T-helper 1 cell treated with Interleukin-12 subunit alpha and Interleukin-12 subunit beta and Interleukin-4 antibody, amounts not matched to agents 30 μg/mL and 1 μg/mL, for 36 hours (primary cell): ENCODE measurements around the gene SLC9A7.
A peak's percentile ranks its signal among the peaks of the same experiment; 100 is the strongest.
"Not testable (repeated sequence)": the region's sequence is repeated elsewhere in the genome, so short reads cannot be mapped to it uniquely, and the experiment has no call there.

Experiments
- H3K27ac Mint-ChIP-seq: one replicate; pipeline ENCODE4 v1.8.0; 2021; ENCODE audit warnings: mild to moderate bottlenecking, mixed read lengths
- H3K27me3 Mint-ChIP-seq: one replicate; pipeline ENCODE4 v1.8.0; 2021; ENCODE audit warnings: low read depth, mixed read lengths
- H3K36me3 Mint-ChIP-seq: one replicate; pipeline ENCODE4 v1.8.0; 2021; ENCODE audit warnings: low read depth, mixed read lengths
- H3K4me1 Mint-ChIP-seq: one replicate; pipeline ENCODE4 v1.8.0; 2021; ENCODE audit warnings: low read depth, mixed read lengths
- H3K4me3 Mint-ChIP-seq: one replicate; pipeline ENCODE4 v1.8.0; 2021; ENCODE audit warnings: mild to moderate bottlenecking, moderate library complexity, mixed read lengths
- H3K9me3 Mint-ChIP-seq: one replicate; pipeline ENCODE4 v1.8.0; 2021; ENCODE audit warnings: mixed read lengths

Gene SLC9A7

DNA sequence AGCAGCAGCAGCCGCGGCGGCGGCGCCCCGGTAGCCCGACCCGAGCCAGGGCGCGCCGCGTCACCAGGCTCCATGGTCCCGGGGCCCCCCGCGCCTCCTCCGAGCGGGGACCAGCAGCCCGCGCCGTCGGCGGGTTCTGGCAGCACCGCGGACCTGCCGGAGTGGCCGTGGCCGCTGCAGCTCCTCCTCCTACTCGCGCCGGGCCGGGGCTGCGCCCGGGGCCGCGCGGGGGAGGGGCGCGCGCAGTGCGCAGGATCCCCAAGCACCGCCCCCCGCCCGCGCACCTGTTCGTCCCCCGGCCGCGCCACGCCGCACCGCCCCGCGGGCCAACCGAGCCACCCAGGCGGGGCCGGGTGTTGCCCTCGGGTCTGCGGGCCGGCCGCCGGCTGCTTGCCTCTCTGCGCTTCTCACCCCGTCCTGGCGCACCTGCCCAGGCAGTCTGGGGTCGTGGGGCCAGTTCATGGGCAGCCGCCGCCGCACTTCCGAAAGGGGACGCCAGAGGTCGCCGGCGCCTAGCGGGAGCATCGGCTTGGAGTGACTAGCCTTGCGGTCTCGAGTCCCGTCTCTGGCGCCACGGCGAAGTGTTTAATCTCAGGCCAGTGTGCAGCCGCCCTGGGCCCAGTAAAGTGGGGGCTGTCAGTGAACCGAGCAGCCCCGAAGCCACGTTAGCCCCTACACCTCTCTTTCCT, at the start of gene SLC9A7:
TSS of gene SLC9A7 (minus strand) at position 163 of the 689 bp plus-strand sequence. CDS start at position 74, 89 bp downstream.
- Mint-ChIP-seq H3K27me3 (peaks cover 5% of the 10 kb centered on the region), H3K27ac (peak within 1 kb of the TSS; percentile 85), H3K9me3 (peaks cover 3% of the 10 kb centered on the region), H3K36me3 (no peaks in the 10 kb centered on the region), H3K4me1 (peaks cover 11% of the 10 kb centered on the region), H3K4me3 (peak within 1 kb of the TSS; percentile 93)

DNA sequence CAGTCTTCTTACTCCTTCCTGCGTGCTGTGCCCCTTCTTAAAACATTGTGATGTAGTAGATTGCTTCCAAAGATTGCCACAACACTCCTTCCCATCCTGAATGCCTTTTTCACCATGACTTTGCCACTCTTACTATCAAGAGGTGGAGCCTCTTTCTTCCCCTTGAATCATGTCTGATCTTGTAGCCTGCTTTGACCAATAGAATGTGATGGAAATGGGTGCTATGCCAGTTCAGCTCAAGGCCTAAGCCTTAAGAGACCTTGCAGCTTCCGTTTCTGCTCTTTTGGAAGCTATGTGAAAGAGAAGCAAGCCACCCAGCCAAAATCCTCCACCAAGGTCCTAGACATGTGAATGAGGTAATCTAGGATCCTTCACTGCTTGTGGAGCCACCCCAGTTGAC, 46.4 kb upstream of the SLC9A7 start:
- Mint-ChIP-seq H3K9me3 (no peaks in the 10 kb centered on the region), H3K36me3 (no peaks in the 10 kb centered on the region)

DNA sequence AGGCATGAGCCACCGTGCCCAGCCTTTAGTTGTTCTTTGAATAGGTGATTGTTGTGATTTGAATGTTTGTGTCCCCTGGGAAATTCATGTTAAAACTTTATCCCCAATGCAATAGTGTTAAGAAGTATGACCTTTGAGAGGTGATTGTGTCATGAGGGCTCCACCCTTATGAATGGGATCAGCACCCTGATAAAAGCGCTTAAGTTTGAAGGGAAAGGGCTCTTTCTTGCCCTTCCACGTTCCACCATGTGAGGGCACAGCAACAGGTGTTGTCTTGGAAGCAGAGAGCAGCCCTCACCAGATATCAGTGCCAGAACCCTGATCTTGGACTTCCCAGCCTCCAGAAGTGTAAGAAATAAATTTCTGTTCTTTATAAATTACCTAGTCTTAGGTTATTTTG, 44.2 kb upstream of the SLC9A7 start:
- H3K27me3 Mint-ChIP-seq, result peaks cover 12% of the 10 kb centered on the region
- no peaks in the 10 kb centered on the region for H3K4me1 Mint-ChIP-seq
- H3K9me3 Mint-ChIP-seq, result no peaks in the 10 kb centered on the region
- no peak overlapping the region for H3K27ac Mint-ChIP-seq
- H3K36me3 Mint-ChIP-seq, result no peaks in the 10 kb centered on the region
- H3K4me3 Mint-ChIP-seq, result no peak overlapping the region

More for the DNA sequence above, 46.4 kb upstream of the SLC9A7 start:
- no peak overlapping the region for H3K27ac Mint-ChIP-seq
- no peak overlapping the region for H3K4me3 Mint-ChIP-seq
- H3K27me3 Mint-ChIP-seq, result peaks cover 20% of the 10 kb centered on the region
- no peaks in the 10 kb centered on the region for H3K4me1 Mint-ChIP-seq

DNA sequence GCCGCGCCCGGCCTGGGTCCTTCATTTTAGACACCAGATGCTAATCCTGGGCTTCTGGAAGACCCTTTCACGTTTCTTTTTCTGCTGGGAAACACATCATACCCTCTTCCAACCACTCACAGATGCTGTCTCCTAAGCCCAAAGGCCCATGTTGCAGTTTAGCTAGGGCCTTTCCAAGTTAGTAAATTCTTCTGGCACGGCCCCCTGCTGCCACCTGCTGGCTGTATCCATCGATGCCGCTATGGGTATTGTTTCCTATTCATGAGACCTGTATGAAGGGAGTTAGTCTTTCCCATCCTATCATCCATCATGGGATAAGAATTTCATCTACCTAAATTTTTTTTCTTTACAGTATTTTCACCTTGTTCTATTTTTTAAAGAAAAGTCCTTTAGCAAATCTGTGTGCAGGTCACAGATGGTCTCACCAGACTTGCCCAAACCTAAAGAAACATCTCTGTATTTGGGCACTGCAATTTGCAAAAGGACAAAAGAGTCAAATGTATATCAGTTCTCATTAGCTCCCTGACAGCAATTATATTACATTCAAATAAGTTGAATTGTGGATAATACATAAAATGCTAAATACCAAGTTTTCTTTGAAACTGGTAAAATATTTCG, 37.8 kb upstream of the SLC9A7 start:
- Mint-ChIP-seq H3K27me3 (peaks cover 6% of the 10 kb centered on the region), H3K27ac (no peak overlapping the region)

DNA sequence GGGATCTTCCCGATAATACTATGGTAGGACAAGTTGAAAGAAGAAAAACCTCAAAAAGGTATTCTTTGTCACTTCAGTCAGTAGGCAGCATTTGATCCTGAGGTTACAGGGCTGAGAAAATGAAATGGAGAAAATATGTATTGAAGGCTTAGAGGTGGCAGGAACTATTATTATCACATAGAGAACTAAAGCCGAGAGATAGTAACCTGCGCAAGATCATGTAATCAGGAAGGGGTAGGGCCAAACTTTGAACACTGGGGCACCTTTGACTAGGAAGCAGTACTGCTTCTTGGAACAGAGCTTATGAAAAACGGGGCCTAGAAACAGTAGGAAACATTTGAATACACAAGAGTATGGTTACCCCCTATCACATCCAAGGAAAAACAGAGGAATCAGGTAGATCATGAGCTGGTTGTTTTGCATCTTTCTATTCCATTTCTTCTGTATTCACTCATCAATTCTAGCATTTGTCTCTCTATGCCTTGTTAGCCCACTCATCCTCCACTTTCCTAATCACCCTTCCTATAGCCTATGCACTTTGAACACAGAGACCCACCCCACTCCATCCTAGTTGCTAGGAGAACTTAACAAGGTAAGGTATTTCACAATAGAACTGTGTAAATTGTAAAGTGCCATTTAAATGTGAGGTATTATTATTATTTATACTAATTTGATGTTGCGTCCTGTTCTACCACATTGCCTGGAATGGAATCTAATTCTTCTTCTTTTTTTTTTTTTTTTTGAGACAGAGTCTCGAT, 34.6 kb upstream of the SLC9A7 start:
- Mint-ChIP-seq H3K4me1 (peaks cover 11% of the 10 kb centered on the region), H3K9me3 (no peaks in the 10 kb centered on the region), H3K4me3 (no peak overlapping the region), H3K27me3 (no peaks in the 10 kb centered on the region), H3K36me3 (no peaks in the 10 kb centered on the region), H3K27ac (peak overlapping the region; percentile 15)

More for the DNA sequence above, 37.8 kb upstream of the SLC9A7 start:
- Mint-ChIP-seq H3K36me3 (no peaks in the 10 kb centered on the region), H3K9me3 (no peaks in the 10 kb centered on the region), H3K4me1 (peaks cover 11% of the 10 kb centered on the region), H3K4me3 (no peak overlapping the region)

DNA sequence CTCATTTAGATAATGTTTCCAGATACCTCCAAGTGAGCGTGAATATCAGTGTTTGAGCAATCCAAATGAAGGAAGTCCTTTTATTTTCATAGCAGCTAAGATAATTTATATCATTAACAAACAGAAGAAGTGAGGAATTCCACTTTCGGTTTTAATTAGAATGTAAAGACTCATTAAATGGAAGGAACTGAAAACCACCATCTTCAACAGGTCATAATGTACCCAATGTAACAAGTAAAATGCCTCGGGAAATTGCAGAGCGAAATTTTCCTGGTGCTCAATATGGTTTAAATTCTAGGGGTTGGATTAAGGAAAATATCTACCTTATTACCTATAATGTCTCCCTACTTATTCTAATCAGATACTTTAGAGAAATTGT, 33.9 kb upstream of the SLC9A7 start:
- Mint-ChIP-seq H3K9me3 (no peaks in the 10 kb centered on the region), H3K36me3 (no peaks in the 10 kb centered on the region), H3K27ac (peak overlapping the region; percentile 15), H3K4me3 (no peak overlapping the region), H3K27me3 (no peaks in the 10 kb centered on the region), H3K4me1 (peaks cover 11% of the 10 kb centered on the region)

DNA sequence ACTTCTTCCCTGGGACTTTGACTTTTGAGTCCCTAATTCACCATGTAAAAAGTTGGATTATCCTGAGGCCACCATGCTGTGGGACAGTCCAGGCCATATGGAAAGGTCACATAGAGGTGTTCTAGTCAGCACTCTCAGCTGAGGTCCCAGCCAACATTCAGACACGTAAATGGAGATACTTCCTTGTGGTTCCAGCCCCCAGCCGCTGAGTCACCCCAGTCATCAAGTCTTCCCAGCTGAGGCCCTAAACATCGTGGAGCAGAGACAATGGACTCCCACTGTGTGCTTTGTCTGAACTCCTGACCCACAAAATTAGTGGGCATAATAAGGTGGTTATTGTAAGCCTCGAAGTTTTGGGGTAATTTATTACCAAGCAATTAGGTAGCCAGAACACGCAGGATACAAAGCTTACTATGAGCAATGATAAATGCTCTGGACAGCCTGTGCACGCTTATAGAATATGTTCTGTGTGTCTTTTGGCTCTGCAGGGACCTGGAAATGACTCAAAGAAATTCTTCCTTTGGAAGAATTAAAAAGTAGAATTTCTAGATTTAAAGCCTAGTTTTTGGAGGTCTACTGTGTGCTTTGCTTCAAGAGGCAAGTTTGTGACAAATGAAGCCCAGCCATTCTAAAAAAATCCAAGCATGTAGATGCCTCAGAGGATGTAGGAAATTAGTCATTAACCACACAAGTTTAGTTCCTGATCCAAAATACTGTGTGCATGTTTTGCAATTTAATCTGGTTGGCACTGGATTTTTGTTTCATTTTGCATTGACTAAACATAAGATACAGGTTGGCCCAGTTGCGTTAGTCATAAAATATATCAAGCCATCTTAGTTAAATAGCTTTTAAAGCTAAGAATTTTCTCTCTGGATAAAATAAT, 33.2 kb upstream of the SLC9A7 start:
- Mint-ChIP-seq H3K36me3 (no peaks in the 10 kb centered on the region), H3K4me3 (no peak overlapping the region), H3K27ac (peak overlapping the region; percentile 15), H3K27me3 (no peaks in the 10 kb centered on the region), H3K9me3 (no peaks in the 10 kb centered on the region), H3K4me1 (peaks cover 11% of the 10 kb centered on the region)

DNA sequence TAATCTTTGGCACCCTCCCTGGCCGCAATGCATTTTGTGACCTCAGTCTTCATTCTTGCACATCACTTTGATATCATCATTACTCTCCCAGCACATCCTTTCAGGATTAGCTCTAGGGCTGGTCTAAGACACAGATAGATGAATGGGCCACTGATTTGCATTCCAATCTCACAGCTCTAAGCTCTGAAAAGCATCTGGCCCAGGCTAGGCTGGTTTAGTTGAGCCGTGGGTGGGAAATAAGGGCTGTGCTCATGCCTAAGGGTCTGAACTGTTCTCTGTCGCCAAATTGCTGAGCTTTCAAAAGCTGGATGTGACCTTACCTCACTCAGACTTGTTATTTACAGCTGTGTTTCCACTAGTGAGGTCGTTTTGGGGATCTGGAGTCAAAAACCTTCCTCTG, 30.0 kb upstream of the SLC9A7 start:
- Mint-ChIP-seq H3K9me3 (no peaks in the 10 kb centered on the region), H3K4me3 (no peak overlapping the region), H3K36me3 (no peaks in the 10 kb centered on the region), H3K4me1 (peaks cover 11% of the 10 kb centered on the region), H3K27me3 (no peaks in the 10 kb centered on the region), H3K27ac (no peak overlapping the region)

DNA sequence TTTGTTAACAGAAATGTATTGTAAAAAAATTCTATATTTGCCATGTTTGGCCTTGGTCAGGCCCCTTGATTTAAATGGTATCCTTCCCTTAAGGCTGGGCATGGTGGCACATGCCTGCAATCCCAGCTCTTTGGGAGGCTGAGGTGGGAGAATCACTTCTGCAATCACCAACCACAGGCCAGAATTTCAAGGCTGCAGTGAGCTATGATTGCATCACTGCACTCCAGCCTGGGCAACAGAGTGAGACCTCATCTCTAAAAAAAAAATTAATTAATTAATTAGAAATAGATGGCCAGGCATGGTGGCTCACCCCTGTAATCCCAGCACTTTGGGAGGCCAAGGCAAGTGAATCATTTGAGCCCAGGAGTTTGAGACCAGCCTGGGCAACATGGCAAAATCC, 25.5 kb upstream of the SLC9A7 start:
- not testable (repeated sequence) for H3K4me1 Mint-ChIP-seq, H3K4me3 Mint-ChIP-seq, H3K36me3 Mint-ChIP-seq, H3K27me3 Mint-ChIP-seq, H3K9me3 Mint-ChIP-seq, H3K27ac Mint-ChIP-seq

DNA sequence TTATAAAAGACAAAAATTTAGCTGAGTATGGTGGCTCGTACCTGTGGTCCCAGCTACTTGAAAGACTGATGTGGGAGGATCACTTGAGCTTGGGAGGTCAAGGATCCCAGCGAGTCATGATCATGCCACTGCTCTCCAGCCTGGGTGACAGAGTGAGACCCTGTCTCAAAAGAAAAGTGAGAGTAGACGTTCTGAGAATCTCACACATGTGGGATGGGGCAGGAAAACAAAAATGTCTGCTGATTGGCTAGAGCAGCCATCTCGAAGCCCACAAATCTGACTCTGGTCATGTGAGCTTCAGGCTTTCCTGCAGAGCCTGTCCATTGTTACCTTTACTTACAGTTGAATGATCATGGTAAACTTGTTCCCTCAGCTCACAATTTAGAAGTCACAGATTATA, 23.1 kb upstream of the SLC9A7 start:
- Mint-ChIP-seq H3K27me3 (no peaks in the 10 kb centered on the region), H3K27ac (peak overlapping the region; percentile 16)

DNA sequence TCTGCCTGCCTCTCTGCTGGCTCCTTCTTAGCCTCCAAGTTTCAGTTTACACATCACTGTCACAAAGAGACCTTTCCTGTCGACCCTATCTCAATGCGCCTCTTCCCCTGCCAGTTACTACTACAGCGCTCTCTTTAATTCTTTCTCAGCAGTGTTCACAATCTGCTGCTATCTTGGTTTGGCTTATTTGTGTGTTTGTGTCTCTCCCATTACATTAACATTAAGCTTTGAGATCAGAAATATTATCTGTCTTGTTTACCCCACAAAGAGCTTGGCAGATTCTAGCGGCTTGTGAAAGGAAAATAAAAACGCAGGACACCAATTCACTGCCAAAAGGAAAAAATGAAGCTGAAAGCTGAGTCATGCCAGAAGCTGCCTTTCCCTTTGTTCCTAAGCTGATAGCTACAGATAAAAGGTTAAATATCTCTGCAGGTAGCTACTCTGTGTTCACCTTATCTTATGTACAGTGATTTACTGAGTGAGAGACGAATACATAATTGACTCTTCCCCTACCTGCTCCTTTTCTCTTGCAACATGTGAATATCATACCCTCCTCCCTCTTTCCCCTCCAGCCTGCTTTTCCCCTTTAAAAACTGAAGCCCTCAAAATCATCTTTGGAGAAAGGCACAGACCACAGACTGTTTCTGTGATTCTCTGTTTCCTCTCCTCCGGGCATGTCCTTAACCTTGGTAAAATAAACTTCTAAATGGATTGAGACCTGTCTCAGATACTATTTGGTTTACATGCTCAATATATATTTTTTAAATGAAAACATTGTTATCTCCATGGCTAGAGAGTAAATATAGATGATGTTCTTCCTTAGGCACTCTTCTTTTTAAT, 19.3 kb upstream of the SLC9A7 start:
- peaks cover 5% of the 10 kb centered on the region for H3K4me1 Mint-ChIP-seq
- H3K27me3 Mint-ChIP-seq, result no peaks in the 10 kb centered on the region
- H3K27ac Mint-ChIP-seq, result no peak overlapping the region
- H3K36me3 Mint-ChIP-seq, result no peaks in the 10 kb centered on the region
- peaks cover 3% of the 10 kb centered on the region for H3K9me3 Mint-ChIP-seq
- no peak overlapping the region for H3K4me3 Mint-ChIP-seq

More for the DNA sequence above, 23.1 kb upstream of the SLC9A7 start:
- H3K4me3 Mint-ChIP-seq, result no peak overlapping the region
- no peaks in the 10 kb centered on the region for H3K9me3 Mint-ChIP-seq
- H3K4me1 Mint-ChIP-seq, result peaks cover 3% of the 10 kb centered on the region
- no peaks in the 10 kb centered on the region for H3K36me3 Mint-ChIP-seq

DNA sequence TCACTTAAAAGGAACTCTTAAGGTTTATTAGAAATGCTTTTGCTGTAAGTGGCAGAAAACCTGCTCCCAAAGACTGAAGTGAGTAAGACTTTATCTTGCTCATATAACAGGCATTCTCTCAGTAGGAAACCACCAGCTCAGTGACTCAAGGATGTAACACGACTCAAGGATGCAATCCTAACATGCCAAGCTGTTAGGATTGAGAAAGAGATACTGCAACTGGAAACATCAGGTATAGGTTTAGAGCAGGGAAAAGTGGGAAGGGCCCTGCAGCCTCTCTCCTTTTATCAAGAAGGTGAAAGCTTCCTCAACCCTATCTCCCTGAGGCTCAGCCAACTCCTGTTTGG, 11.9 kb upstream of the SLC9A7 start:
- H3K27ac Mint-ChIP-seq, result no peak overlapping the region
- H3K4me3 Mint-ChIP-seq, result no peak overlapping the region

DNA sequence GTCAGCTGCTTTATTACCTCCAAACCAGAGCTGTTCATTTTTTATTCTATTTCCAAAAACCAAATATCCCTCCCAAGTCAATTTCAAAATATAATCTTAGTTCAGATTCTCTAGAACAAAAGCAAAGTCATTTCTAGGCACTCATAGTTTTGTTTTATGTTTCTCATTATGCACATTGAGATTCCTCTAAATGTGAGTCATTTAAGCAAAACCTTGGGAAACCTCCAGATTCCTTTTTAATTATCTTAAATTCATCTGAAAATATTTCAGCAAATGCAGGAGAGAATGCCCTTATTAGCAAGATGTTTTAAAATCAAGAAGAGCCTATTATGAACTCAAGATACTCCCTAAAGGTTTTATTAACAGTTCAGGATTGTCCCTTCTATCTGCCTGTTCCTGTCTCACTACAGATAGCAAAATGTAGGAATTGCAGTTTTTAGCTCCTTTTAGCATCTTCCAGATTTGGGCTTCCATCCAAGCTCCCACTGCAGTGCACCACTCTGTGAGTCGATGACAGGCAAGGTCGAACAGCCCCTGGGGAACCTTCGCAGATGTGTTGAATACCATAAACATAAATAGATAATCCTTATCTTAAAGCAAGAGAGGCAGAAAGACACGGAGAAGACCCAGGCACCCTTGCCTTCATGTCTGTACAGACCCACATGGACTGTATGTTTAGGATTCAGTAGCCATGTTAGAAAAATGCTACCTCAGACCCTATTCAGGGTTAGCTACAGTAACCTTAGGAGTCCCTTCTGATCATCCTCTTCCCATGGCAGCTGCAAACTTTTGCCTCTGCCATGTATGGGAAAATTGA, 11.3 kb upstream of the SLC9A7 start:
- H3K27ac Mint-ChIP-seq, result no peak overlapping the region
- peaks cover 2% of the 10 kb centered on the region for H3K4me1 Mint-ChIP-seq
- H3K36me3 Mint-ChIP-seq, result no peaks in the 10 kb centered on the region
- H3K9me3 Mint-ChIP-seq, result peaks cover 3% of the 10 kb centered on the region
- no peak overlapping the region for H3K4me3 Mint-ChIP-seq
- no peaks in the 10 kb centered on the region for H3K27me3 Mint-ChIP-seq

More for the DNA sequence above, 11.9 kb upstream of the SLC9A7 start:
- H3K36me3 Mint-ChIP-seq, result no peaks in the 10 kb centered on the region
- H3K27me3 Mint-ChIP-seq, result no peaks in the 10 kb centered on the region
- H3K9me3 Mint-ChIP-seq, result peaks cover 3% of the 10 kb centered on the region
- peaks cover 2% of the 10 kb centered on the region for H3K4me1 Mint-ChIP-seq
